Measurements from ENCODE around the gene NPC2. TPM values are rescaled to one million over a fixed set of nuclear protein-coding genes. Genes with fewer than 3 reads are reported as not detected.

NPC2 gene
- total RNA-seq, 1 experiment from 2014 or later = 291 TPM

DNA sequence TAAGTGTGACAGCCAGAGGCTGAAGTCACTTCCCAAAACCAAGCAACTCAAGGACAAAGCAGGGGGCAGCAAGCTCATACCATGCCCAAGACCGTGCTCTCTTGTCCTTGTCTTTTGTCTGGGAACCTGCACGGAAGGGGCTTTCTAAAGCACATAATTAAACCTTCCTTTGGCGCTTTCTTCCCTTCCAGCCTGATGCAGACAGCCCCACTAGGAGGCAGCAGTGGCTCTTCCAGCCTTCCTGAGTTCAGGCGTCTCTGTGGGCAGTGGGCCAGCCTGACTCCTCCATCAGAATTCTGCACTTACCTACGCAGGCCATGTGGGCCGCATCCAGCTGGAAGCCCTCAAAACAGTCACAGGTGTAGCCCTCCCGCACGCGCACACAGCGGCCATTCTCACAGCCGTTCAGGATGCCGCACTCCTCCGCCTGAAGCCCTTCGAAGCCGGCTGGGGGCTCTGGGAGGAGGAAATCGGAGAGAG is 8.1 kb upstream of the NPC2 start:
- Histone ChIP-seq H3K9me3 (no peaks in the 10 kb centered on the region), H3K4me3 (ENCODE audit: low read depth, low read length) (no peak overlapping the region), H3K27me3 (replicated peaks; ENCODE audit: control insufficient read depth, insufficient read depth, low read length) (no peaks in the 10 kb centered on the region), H3K4me1 (no peaks in the 10 kb centered on the region), H3K36me3 (ENCODE audit: control insufficient read depth, insufficient read depth, low read length) (no peaks in the 10 kb centered on the region; the same call in 1 of the 2 replicates)
- ChIA-PET POLR2A (no interaction called here), CTCF (interaction anchor here (0.9 kb wide), 1 partner anchor 151 kb away, joined by 3 read pairs; no protein-coding TSS in a partner anchor)
- Mint-ChIP-seq H3K4me3 (ENCODE audit: unreplicated experiment) (no peak overlapping the region), H3K9me3 (ENCODE audit: unreplicated experiment) (no peaks in the 10 kb centered on the region), H3K4me1 (ENCODE audit: low read depth, unreplicated experiment) (no peaks in the 10 kb centered on the region), H3K27ac (ENCODE audit: unreplicated experiment) (no peak overlapping the region), H3K27me3 (ENCODE audit: insufficient read depth, unreplicated experiment) (no peaks in the 10 kb centered on the region), H3K36me3 (ENCODE audit: insufficient read depth, unreplicated experiment) (no peaks in the 10 kb centered on the region)
- no TSS peak for BruUV-seq (replicated peaks)
- peak in 1 of 2 experiments; percentile 41 for DNase-seq
- TF ChIP-seq, protein P1, sequence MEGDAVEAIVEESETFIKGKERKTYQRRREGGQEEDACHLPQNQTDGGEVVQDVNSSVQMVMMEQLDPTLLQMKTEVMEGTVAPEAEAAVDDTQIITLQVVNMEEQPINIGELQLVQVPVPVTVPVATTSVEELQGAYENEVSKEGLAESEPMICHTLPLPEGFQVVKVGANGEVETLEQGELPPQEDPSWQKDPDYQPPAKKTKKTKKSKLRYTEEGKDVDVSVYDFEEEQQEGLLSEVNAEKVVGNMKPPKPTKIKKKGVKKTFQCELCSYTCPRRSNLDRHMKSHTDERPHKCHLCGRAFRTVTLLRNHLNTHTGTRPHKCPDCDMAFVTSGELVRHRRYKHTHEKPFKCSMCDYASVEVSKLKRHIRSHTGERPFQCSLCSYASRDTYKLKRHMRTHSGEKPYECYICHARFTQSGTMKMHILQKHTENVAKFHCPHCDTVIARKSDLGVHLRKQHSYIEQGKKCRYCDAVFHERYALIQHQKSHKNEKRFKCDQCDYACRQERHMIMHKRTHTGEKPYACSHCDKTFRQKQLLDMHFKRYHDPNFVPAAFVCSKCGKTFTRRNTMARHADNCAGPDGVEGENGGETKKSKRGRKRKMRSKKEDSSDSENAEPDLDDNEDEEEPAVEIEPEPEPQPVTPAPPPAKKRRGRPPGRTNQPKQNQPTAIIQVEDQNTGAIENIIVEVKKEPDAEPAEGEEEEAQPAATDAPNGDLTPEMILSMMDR (IDR thresholded peaks at IDR 0.05; ENCODE audit: insufficient read depth in 1 of 2, low read depth in 1 of 2, low read length in 1 of 2, severe bottlenecking in 1 of 2, unreplicated experiment in 1 of 2) = peak in 1 of 2 experiments; percentile 63
- intact Hi-C loops (cut with micrococcal nuclease; ENCODE audit: unreplicated experiment) = no loop called here

DNA sequence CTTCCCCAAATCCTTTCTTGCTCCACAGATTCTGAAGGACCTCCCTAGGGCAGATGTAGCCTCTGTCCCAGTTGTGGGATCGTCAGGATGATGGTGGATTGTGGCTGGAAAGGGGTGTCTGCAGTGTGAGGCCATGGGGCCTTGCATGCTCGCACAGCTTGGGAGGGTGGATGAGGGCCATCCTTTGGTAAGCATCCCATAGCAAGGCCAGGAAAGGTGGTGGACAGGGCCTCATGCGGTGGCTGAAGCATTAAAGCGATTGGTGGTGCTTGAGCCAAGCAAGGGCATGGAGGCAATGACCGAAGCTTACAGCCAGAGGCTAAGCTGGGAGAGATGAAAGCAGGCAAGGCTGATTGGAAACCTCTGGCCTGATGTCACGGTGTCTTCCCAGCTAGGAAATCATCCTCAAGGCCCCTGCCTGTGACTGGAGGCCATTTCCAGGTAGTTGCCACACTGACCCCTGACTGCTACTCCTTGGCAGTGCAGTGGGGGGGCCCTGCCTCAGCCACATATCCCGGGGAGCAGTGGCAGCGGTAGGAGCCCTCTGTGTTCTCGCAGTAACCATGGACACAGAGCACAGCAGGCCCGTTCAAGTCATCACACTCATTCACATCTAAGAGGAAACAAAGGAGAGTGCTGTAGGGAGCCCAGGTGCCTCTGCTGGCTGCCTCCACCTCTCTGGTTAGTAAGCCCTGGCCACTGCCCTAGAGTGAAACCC is 7.5 kb upstream of the NPC2 start:
- CTCF ChIA-PET = interaction anchor here (0.9 kb wide), 1 partner anchor 151 kb away, joined by 3 read pairs; no protein-coding TSS in a partner anchor
- Mint-ChIP-seq H3K9me3 (ENCODE audit: unreplicated experiment) (no peaks in the 10 kb centered on the region), H3K4me1 (ENCODE audit: low read depth, unreplicated experiment) (no peaks in the 10 kb centered on the region), H3K4me3 (ENCODE audit: unreplicated experiment) (no peak overlapping the region), H3K27ac (ENCODE audit: unreplicated experiment) (no peak overlapping the region), H3K36me3 (ENCODE audit: insufficient read depth, unreplicated experiment) (no peaks in the 10 kb centered on the region), H3K27me3 (ENCODE audit: insufficient read depth, unreplicated experiment) (no peaks in the 10 kb centered on the region)
- intact Hi-C loops (cut with micrococcal nuclease; ENCODE audit: unreplicated experiment) = no loop called here
- Histone ChIP-seq H3K4me1 (no peaks in the 10 kb centered on the region), H3K27me3 (replicated peaks; ENCODE audit: control insufficient read depth, insufficient read depth, low read length) (no peaks in the 10 kb centered on the region), H3K4me3 (ENCODE audit: low read depth, low read length) (no peak overlapping the region), H3K9me3 (no peaks in the 10 kb centered on the region), H3K36me3 (ENCODE audit: control insufficient read depth, insufficient read depth, low read length) (no peaks in the 10 kb centered on the region; the same call in 1 of the 2 replicates)
- DNase-seq = no peak
- TF ChIP-seq, protein P1 (IDR thresholded peaks at IDR 0.05; ENCODE audit: insufficient read depth in 1 of 2, low read depth in 1 of 2, low read length in 1 of 2, severe bottlenecking in 1 of 2, unreplicated experiment in 1 of 2) = no peak
- BruUV-seq (replicated peaks) = no TSS peak
- POLR2A ChIA-PET = no interaction called here

DNA sequence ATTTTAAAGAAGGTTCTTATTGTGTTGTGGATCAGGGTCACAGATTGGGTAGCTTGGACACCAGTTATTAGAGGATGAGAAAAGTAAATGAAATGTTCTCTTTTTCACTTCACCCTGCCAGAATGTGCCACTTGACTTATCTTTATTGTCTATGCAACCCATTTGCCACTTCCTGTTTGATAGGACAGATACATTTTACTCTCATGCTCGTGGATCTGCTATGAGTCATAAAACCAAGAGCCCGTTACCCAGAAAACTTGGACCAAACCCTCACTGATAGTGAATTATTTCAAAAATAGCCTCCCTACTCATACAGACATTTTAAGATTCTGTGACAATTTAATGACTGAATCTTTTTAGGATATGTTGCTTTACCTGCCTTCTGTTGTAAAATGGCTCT is 2.3 kb upstream of the NPC2 start:
- TF ChIP-seq, protein P1 (IDR thresholded peaks at IDR 0.05; ENCODE audit: insufficient read depth in 1 of 2, low read depth in 1 of 2, low read length in 1 of 2, severe bottlenecking in 1 of 2, unreplicated experiment in 1 of 2) = no peak
- ChIA-PET CTCF (no interaction called here), POLR2A (no interaction called here)
- no peaks in the 10 kb centered on the region for H3K4me1 Mint-ChIP-seq (ENCODE audit: low read depth, unreplicated experiment)
- H3K4me1 ChIP-seq = peaks cover 10% of the 10 kb centered on the region; the same call in 1 of the 2 replicates
- no peaks in the 10 kb centered on the region for H3K27me3 Mint-ChIP-seq (ENCODE audit: insufficient read depth, unreplicated experiment)
- intact Hi-C loops (cut with micrococcal nuclease; ENCODE audit: unreplicated experiment) = no loop called here
- H3K9me3 Mint-ChIP-seq (ENCODE audit: unreplicated experiment) = no peaks in the 10 kb centered on the region
- H3K27ac Mint-ChIP-seq (ENCODE audit: unreplicated experiment) = no peak overlapping the region
- H3K4me3 Mint-ChIP-seq (ENCODE audit: unreplicated experiment) = no peak overlapping the region
- peaks cover 11% of the 10 kb centered on the region for H3K36me3 Mint-ChIP-seq (ENCODE audit: insufficient read depth, unreplicated experiment)
- no peaks in the 10 kb centered on the region for H3K27me3 ChIP-seq (replicated peaks; ENCODE audit: control insufficient read depth, insufficient read depth, low read length)
- H3K4me3 ChIP-seq (ENCODE audit: low read depth, low read length) = no peak overlapping the region
- no peaks in the 10 kb centered on the region for H3K9me3 ChIP-seq
- BruUV-seq (replicated peaks) = no TSS peak
- no peak for DNase-seq
- no peaks in the 10 kb centered on the region for H3K36me3 ChIP-seq (ENCODE audit: control insufficient read depth, insufficient read depth, low read length)

Data from Caco-2 (cell line).